ENCODE measurements around the gene KIF24. TPM values are rescaled to one million over a fixed set of nuclear protein-coding genes. Genes with fewer than 3 reads are reported as not detected.

The KIF24 gene
- total and polyA plus RNA-seq, 2 of the 8 experiments (the other 6 are each of a cell fraction or from before 2014, with no cell fraction given): 2.7 to 3.9 TPM

DNA sequence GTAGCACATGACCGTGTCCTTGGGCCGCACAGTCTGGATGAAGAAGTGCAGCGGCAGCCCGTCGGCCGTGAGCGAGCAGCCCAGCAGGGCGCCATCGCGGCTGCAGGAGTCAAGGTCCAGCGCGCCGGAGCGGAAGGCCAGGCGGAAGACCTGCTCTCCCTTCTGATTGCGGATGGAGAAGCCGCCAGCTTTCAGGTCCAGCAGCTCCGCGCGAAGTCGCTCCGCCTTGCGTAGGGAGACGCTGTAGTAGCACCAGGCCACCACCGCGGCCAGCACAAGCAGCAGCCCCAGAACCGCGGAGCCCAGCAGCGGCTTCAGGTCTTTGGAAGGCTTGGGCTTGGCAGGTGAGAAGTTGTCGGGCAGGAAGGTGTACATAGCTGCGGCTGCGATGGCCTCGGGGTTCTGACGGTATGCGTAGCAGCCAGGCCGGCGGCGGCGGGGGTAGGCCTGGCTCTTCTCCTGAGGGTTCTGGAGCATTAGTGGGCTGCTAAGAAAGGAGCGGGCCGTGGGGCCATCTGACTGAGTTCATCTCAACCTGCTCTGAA is 43.5 kb upstream of the KIF24 start:
- CTCF ChIA-PET (ENCODE audit: partially characterized antibody): interaction anchor here (0.7 to 19.4 kb wide), 7 partner anchors 10 to 119 kb away, joined by 3 to 350 read pairs (median 6); no protein-coding TSS in a partner anchor
- Histone ChIP-seq H3K23me2 (ENCODE audit: low read depth, low read length) (peaks cover 13% of the 10 kb centered on the region), H4K20me1 (replicated peaks in 1 of 2; ENCODE audit: control insufficient read depth in 1 of 2, insufficient read depth in 2 of 2, low read length in 2 of 2) (peaks cover 0 to 4% of the 10 kb centered on the region in 2 experiments), H2AFZ (ENCODE audit: low read length) (no peak overlapping the region), H3K27ac (ENCODE audit: low read depth, low read length) (no peak overlapping the region), H2AK5ac (ENCODE audit: low read depth, low read length) (no peak overlapping the region), H2BK5ac (ENCODE audit: low read depth, low read length) (no peak overlapping the region), H3K4me3 (ENCODE audit: extremely low read depth in 1 of 4, insufficient read depth in 2 of 4, low read depth in 3 of 4, low read length in 4 of 4) (no peak overlapping the region), H3K23ac (ENCODE audit: insufficient read length) (no peak overlapping the region), H3K79me2 (ENCODE audit: control insufficient read depth in 1 of 2, insufficient read depth in 2 of 2, low read length in 2 of 2) (no peaks in the 10 kb centered on the region), H2BK120ac (replicated peaks; ENCODE audit: low read depth, low read length) (no peak overlapping the region), H3K27me3 (replicated peaks in 1 of 4; ENCODE audit: control insufficient read depth in 3 of 4, extremely low read depth in 1 of 4, insufficient read depth in 3 of 4, low read length in 3 of 4) (peaks cover 0 to 6% (median 3%) of the 10 kb centered on the region in 4 experiments; a peak in 3 of 7 replicates), H3K79me1 (ENCODE audit: low read depth, low read length) (no peaks in the 10 kb centered on the region; the same call in 1 of the 2 replicates), H4K5ac (ENCODE audit: insufficient read length, low read depth, low read length) (no peak overlapping the region), H3K4me2 (ENCODE audit: insufficient read depth in 1 of 2, low read depth in 2 of 2, low read length in 2 of 2) (no peak overlapping the region), H3K36me3 (ENCODE audit: control insufficient read depth in 2 of 4, insufficient read depth in 4 of 4, low read length in 3 of 4) (peaks cover 0 to 9% (median 0%) of the 10 kb centered on the region in 4 experiments; a peak in 1 of 8 replicates), H3K18ac (ENCODE audit: extremely low read depth, low read length) (no peak overlapping the region), H3K9me3 (ENCODE audit: insufficient read depth in 2 of 2, low read depth in 1 of 2, low read length in 1 of 2) (peaks cover 0 to 6% of the 10 kb centered on the region in 2 experiments; a peak in 2 of 4 replicates), H2BK12ac (ENCODE audit: low read depth, low read length) (no peak overlapping the region), H3K4me1 (replicated peaks in 1 of 4; ENCODE audit: control insufficient read depth in 3 of 4, insufficient read depth in 4 of 4, low read length in 3 of 4) (peaks cover 3 to 4% (median 3%) of the 10 kb centered on the region in 4 experiments; a peak in 6 of 7 replicates), H2BK20ac (ENCODE audit: low read length) (no peak overlapping the region), H3K9ac (replicated peaks in 1 of 4; ENCODE audit: extremely low read depth in 1 of 4, low read depth in 3 of 4, low read length in 3 of 4) (no peak overlapping the region), H2BK15ac (ENCODE audit: low read length) (no peak overlapping the region), H4K91ac (replicated peaks; ENCODE audit: insufficient read length, low read length) (no peak overlapping the region), H3K14ac (ENCODE audit: insufficient read length) (no peak overlapping the region), H4K8ac (ENCODE audit: extremely low read depth, insufficient read depth, low read length) (peak overlapping the region; percentile 80), H3K4ac (replicated peaks; ENCODE audit: insufficient read length, low read depth, low read length) (no peak overlapping the region), H3K56ac (replicated peaks; ENCODE audit: insufficient read length, low read depth, low read length) (no peak overlapping the region)
- FAIRE-seq (no peak), DNase-seq (ENCODE audit: low read depth in 1 of 2, low spot score in 2 of 2) (peak in 1 of 2 experiments; percentile 50)
- 94% methylated on average over 33 of the region's 41 CpGs; no CpG with 5 or more reads in 1 of the 2 experiments for WGBS, 2 experiments (ENCODE audit: extremely low coverage in 1 of 2, insufficient coverage in 1 of 2, insufficient read length in 1 of 2, insufficient replicate concordance in 2 of 2, low coverage in 1 of 2, low lambda C conversion rate in 2 of 2, missing lambda C conversion rate in 1 of 2)
- POLR2A ChIA-PET (ENCODE audit: partially characterized antibody): interaction anchor here (0.6 to 3.4 kb wide), 4 partner anchors 9 to 129 kb away, joined by 3 to 18 read pairs (median 3); no protein-coding TSS in a partner anchor
- TF ChIP-seq BRCA1 (IDR thresholded peaks at IDR 0.05; ENCODE audit: low read depth, low read length) (no peak), RAD21 (IDR thresholded peaks at IDR 0.05 in 1 of 2, conservative IDR thresholded peaks at IDR 0.05 in 1 of 2; ENCODE audit: low read depth in 2 of 2, low read length in 2 of 2) (peak in 1 of 2 experiments; percentile 30; a peak in 1 of 4 replicates)
- TF ChIP-seq, protein P1, sequence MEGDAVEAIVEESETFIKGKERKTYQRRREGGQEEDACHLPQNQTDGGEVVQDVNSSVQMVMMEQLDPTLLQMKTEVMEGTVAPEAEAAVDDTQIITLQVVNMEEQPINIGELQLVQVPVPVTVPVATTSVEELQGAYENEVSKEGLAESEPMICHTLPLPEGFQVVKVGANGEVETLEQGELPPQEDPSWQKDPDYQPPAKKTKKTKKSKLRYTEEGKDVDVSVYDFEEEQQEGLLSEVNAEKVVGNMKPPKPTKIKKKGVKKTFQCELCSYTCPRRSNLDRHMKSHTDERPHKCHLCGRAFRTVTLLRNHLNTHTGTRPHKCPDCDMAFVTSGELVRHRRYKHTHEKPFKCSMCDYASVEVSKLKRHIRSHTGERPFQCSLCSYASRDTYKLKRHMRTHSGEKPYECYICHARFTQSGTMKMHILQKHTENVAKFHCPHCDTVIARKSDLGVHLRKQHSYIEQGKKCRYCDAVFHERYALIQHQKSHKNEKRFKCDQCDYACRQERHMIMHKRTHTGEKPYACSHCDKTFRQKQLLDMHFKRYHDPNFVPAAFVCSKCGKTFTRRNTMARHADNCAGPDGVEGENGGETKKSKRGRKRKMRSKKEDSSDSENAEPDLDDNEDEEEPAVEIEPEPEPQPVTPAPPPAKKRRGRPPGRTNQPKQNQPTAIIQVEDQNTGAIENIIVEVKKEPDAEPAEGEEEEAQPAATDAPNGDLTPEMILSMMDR (IDR thresholded peaks at IDR 0.05; ENCODE audit: control extremely low read depth in 1 of 3, insufficient read depth in 1 of 3, low read depth in 1 of 3, low read length in 3 of 3): peak in 1 of 3 experiments; percentile 26; a peak in 1 of 4 replicates

All from H1 (cell line).